Activated effector memory CD4-positive, alpha-beta T cell treated with Interleukin-2 at 50 U/mL for 16 hours (primary cell): ENCODE data around the gene ZNF77.
"Not testable (repeated sequence)": the region's sequence is repeated elsewhere in the genome, so short reads cannot be mapped to it uniquely, and the experiment has no call there.

Experiments used
- DNase-seq: peaks from one replicate; pipeline ENCODE4 v3.0.0-alpha.2; 2020

ZNF77 gene

DNA sequence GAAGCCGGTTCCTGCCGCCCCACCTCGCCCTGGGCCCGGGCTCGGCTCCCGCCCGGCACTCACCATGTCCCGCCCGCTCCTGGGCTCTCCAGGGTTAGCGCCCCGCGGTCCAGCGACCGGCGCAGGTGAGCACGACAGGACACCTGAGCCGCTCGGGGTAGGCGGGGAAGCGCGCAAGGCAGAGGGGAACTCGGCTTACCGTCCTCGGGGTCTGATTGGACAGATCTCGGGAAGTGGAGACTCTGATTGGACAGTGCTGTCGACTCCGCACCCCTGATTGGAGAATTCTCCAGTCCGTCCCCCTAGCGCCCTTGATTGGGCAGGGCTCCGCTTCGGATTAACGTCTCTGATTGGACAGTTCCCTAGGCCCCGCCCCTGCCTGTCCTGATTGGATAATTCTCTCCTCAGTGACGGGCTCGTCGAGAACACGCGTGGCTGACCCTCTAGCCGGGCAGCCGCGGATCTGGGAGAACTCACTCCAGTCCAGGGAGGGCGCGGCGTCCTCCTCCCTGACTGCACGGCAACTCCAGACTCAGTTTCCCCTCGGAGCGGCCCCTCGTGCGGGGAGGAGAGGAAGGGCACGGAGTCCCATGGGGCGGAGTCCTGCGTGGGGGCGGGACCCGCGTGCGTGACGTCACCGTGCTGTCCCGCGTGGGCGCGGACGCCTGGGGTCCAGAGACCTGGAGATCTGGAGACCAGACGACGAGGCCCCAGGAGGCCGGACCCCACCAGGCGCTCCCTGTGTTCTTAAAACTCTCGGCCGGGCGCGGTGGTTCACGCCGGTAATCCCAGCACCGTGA is at the start of gene ZNF77:
Gene ZNF77, minus strand, starts transcription at position 197 of the 800 bp plus-strand sequence. Its CDS starts 131 bp downstream, at position 66.
- peak; percentile 98 for DNase-seq

DNA sequence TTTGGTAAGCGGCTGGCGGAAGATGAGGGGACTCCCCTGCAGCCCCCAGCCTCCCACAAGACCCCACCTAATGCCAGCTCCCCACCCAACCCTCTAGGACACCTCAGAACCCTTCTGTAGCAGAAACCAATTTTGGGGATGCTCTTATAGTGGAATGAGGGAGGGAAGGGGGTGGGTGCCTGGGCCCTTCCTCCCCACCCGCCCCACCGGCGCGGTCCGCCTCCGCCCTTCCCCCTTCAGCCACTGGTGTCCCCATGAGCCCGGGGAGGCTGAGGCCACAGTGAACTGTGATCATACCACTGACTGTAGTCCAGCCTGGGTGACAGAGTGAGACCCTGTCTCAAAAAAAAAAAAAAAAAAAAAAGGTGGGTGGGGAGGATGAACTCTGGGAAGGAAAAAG is 48.8 kb upstream of the ZNF77 start:
- DNase-seq, result no peak

DNA sequence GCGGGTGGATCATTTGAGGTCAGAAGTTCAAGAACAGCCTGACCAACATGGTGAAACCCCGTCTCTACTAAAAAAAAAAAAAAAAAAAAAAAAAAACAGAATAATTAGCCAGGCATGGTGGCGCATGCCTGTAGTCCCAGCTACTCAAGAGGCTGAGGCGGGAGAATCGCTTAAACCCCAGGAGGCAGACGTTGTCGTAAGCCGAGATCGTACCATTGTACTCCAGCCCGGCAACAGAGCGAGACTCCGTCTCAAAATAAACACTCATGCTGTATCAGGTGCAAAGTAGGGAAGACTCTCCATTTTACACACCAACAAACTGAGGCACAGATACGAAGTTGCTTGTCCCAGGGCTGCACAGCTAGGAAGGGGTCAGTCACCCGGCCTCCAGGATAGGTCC is 48.2 kb upstream of the ZNF77 start:
- no peak for DNase-seq

DNA sequence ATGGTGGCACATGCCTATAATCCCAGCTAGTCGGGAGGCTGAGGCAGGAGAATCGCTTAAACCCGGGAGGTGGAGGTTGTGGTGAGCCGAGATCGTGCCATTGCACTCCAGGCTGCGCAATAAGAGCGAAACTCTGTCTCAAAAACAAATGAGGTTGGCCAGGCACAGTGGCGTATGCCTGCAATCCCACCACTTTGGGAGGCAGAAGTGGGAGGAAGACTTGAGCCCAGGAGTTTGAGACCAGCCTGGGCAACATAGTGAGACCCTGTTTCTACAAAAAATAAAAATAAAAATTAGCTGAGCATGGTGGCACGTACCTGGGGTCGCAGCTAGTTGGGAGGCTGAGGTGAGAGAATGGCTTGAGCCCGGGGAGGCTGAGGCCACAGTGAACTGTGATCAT is 47.6 kb upstream of the ZNF77 start:
- DNase-seq, result not testable (repeated sequence)

DNA sequence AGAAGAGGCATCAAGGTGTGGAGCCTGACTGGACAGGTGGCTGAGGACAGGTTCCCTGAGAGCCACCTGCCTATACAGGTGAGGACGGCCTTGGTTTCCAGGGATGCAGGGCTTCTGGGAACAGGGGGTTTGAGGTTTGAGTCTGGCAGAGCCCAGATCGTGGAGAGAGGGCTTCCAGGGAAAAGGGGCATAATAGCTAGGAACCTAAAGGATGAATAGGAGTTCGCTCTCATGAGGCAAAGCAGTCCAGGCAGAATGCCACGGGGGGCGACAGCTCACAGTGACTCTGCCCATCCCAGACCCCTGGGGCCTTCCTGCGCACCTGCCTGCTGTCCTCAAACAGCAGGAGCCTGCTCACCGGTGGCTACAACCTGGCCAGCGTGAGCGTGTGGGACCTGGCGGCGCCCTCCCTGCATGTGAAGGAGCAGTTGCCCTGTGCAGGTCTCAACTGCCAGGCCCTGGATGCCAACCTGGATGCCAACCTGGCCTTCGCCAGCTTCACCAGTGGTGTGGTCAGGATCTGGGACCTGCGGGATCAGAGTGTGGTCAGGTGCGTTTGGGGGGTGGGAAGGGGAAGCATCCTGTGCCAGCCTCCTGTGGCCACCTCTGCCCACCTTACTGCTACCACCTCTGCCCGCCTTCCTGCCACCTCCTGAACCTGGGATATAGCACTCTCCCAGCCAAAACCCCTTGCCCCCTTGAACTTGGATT is 44.6 kb upstream of the ZNF77 start:
- no peak for DNase-seq

DNA sequence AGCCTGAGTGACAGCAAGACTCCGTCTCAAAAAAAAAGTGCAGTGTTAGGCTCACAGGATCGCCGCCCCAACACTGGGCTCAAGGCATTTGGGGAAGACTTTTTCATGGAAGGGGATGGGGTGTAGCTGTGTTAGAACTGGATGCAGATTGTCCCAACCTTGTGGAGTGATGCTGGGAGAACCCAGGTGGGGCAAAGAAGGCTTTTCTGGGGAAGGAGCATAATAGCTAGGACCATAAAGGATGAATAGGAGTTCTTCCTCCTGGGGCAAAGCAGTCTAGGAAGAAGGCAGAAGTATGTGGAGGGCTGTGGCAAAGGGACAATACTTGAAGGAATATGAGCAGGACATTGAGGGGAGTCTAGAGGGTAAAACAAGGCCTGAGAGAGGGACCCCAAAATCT is 43.8 kb upstream of the ZNF77 start:
- DNase-seq, result no peak

DNA sequence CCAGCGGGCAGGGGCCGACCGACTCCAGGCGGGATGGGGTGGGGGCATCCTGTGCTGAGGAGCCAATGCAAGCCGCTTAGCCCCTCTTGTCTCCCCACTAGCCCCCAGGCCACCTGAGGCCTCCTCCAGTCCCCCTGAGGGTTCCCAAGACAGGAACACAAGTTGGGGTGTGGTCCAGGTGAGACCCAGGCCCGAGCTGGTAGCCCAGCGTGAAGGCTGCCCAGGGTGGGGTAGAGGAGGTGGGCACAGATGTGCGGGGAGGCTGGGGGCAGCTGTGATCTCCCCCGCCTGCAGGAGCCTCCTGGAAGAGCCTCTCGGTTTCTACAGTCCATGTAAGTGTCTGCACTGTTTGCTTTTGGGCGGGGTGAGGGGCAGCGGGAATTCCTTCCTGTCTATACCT is 43.0 kb upstream of the ZNF77 start:
- DNase-seq, result no peak

DNA sequence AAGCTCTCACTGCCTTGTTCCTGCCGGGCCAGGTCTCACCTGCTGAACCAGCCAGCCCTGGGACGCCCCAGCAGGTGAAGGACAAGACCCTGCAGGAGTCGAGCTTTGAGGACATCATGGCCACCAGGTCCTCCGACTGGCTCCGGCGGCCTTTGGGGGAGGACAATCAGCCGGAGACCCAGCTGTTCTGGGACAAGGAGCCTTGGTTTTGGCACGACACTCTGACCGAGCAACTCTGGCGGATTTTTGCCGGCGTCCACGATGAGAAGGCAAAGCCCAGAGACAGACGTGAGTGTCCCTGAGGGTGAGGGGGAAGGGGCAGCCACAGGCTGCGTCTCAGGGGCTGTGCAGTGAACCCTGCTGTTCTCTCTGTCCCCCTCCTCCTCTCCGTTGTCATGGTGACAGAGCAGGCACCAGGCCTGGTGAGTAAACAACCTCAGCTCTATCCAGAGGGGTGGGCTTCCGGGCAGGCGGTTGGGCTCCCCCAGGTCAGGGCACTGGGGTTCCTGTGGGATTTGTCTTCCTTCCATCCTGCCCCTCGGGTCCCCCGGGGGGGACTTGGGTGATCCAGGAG is 42.3 kb upstream of the ZNF77 start:
- DNase-seq, result no peak

DNA sequence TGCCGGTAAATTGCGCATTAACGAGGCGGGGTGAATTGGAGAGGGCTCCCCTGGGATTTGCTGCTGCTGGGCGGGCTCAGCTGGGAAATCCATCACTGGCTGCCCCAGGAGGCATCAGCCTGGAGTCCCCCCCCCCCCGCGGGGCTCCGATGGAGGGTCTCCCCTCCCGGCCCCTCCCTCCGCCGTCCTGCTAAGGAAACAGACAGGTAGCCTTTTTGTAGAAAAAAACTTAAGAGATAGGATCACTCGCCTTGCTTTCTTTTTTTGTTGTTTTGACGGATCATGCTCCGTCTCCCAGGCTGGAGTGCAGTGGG is 39.4 kb upstream of the ZNF77 start:
- DNase-seq, result no peak

DNA sequence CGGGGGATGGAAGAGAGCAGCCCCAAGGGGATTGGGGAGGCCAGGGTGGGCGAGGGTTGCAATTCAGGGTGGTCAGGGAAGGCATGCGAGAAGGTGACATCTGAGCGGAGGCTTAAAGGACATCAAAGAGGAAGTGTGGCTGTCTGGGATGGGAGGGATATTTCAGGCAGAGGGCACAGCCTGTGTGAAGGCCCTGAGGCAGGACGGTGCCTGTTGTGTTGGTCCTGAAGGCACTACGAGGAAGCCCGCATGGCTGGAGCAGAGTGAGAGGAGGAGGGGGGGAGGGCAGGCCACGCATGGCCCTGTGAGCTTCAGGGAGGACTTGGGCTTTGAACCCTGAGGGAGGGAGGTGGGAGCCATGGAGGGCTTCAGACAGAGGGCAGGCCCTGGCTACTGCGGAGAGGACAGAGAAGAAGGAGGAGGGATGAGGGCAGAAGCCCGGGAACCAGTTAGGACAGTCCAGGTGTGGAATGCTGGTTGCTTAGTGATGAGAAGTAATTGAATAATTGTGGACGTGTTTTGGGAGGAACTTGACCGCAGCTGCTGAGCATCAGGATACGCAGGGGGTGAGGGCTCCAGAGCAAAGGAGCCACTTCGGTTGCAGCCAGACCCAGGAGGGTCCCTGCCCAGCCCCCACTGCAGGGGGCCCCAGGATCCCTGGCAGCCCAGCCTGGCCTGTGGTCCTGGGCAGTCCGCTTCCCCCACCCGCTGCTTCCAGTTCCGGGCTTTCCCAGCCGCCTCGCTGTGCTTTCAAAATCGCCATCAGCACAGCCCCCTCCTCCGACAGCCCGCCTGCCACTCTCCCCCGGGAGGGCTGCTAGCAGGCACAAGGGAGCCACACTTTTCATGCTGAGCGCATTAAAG is 38.8 kb upstream of the ZNF77 start:
- no peak for DNase-seq

DNA sequence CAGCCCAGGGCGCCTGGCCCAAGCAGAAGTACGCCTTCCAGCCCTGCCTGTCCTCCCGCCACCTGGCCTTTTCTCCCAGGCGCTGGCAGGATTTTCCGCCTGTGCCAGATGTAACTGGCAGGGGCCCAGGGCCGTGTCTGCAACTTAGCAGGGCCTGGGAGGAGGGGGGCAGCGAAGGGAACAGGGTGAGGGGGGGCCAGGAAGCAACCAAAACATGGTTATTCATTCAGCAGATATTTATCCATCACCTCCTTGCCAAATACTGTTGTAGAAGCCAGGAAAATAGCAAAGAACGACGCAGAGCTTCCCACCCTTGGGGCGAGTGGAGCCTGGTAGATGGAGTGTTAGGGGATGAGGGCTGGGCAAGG is 38.2 kb upstream of the ZNF77 start:
- no peak for DNase-seq

DNA sequence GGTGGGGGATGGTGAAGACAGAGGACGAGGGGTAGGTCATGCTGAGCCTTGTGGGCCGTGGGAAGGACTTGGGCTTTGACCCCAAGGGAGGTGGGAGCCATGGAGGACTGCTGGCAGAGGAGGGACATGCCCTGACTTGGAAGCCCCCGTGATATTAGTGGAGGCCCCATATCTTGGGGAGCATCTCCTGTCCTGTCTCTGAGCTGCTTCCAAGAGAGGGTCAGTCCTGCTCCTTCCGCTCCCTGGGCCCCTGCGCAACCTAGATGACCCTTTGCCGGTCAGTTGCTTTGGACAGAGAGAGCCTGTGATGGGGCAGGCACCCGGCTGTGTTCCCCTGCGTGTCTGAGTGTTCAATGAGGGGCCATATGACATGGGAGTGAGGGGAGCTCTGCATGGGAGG is 37.8 kb upstream of the ZNF77 start:
- no peak for DNase-seq

DNA sequence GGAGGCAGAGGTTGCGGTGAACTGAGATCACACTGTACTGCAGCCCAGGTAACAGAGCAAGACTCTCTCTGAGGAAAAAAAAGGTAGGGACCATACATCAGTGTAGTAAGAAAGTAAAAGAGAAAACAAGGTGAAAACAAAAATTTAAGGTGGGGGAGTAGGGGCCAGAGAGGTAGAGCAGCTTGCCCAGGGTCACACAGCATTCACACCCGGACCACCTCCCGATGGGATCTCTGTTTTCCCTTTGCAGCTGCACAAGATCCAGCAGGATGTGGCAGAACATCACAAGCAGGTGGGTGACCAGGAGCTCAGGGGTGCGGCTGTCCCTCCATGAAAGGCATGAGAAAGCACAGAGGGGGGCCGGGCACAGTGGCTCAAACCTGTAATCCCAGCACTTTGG is 37.1 kb upstream of the ZNF77 start:
- no peak for DNase-seq

DNA sequence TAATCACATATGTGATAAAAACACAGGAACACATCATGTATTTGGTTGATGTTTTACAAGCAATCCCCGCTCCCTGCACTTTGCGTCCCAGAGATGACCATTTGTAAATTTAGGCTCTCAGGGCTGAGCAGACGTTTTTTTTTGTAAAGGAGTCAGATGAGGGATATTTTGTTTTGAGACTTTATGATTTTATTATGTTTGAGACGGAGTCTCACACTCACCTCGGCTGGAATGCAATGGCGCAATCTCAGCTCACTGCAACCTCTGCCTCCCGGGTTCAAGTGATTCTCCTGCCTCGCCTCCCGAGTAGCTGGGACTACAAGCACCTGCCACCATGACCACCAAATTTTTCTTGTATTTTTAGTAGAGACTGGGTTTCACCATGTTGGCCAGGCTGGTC is 34.0 kb upstream of the ZNF77 start:
- no peak for DNase-seq

DNA sequence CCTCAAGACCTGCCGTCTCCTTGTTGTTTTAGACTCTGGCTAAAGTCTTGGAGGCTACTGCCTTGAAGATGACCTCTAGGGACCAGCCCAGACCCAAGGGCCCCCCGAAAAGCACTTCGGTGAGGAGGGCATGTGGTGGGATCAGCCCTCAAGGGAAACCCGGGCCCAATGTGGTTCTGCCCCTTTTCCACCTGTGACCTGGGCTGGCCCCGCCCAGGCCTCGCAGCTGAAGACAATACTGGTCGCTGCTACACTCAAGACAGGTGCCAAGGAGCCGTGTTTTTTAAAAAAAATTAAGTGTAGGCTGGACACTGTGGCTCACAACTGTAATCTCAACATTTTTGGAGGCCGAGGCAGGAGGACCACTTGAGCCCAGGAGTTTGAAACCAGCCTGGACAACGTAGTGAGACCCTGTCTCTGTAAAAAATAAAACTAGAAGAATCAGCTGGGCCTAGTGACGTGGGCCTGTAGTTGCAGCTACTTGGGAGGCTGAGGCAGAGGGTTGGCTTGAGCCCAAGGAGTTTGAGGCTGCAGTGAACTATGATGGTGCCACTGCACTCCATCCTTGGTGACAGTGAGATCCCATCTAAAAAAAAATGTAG is 33.5 kb upstream of the ZNF77 start:
- no peak for DNase-seq

DNA sequence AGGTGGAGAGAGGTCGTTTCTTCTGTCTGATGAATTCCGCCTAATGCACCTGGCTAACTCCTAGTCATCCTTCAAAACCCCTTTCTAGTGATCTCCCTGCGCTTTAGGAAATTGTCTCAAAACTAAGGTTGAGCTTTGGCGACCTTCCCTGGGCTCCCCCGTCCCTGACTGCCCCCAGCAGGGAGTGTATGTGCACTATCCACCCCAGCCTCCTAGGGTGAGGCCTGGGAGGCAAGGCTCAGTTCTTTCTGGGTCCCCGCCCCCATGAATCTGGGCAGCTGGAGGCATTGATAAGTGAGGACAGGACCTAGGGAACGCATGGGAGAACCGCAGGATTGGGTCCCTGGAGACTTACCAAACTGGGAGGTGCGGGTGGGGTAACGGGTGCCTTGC is 33.0 kb upstream of the ZNF77 start:
- DNase-seq, result no peak

DNA sequence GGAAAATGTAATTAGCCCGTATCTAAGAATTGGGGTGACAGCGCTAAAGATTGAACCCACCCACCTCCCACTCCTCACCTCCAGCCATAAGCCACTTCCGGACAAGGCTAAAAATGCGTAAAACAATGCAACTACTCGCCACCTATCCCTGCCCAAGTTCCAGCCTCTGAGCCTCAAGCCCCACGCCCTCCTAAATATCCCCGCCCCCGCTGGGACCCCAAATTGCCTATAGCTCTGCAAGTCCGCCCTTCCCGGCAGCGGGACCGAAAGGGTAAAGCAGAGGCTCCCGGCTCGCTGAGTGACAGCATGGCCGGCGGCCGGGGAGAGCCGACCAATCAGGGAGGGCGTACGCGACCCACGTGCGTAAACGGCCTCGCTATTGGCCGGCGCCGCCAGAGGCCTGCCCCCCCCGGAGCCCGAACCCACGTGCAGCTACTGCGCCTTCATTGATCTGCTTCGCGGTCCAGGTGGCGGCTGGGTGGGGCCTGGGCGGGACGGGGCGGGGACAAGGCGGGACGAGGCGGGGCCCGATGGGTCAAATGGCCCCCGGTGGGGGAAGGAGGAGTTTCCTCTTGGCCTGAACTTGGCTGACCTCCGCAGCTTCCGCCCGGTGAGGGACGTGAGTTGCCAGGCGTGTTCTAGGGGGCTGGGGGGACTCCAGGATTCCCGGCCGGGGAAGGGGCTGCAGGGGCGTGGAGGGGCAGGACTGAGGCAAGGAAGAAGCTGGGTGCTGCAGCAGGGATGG is 32.4 kb upstream of the ZNF77 start, which contains the start of gene TLE6:
Gene TLE6, plus strand, starts transcription at position 564 of the 745 bp plus-strand sequence. CDS start 670 bp downstream, outside the sequence.
- DNase-seq, result peak; percentile 88

DNA sequence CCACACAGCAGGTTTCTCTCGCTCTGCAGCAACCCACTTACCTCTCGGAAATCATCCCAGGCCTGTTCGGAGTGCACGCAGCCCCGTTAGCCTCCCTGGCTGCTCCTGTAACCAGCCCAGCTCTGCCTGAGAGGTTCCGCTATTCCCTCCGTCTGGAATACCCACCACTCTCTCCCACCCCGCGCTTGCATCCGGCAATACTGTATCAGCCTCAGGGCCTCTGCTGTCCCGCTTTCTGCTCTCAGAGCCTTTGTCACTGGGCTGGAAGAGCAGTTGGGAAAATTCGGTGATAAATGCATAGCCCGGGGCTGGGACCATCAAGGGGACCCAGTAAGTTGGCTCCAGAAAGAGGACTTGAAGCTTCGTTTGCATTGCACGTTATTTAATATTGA is 31.8 kb upstream of the ZNF77 start:
- no peak for DNase-seq

DNA sequence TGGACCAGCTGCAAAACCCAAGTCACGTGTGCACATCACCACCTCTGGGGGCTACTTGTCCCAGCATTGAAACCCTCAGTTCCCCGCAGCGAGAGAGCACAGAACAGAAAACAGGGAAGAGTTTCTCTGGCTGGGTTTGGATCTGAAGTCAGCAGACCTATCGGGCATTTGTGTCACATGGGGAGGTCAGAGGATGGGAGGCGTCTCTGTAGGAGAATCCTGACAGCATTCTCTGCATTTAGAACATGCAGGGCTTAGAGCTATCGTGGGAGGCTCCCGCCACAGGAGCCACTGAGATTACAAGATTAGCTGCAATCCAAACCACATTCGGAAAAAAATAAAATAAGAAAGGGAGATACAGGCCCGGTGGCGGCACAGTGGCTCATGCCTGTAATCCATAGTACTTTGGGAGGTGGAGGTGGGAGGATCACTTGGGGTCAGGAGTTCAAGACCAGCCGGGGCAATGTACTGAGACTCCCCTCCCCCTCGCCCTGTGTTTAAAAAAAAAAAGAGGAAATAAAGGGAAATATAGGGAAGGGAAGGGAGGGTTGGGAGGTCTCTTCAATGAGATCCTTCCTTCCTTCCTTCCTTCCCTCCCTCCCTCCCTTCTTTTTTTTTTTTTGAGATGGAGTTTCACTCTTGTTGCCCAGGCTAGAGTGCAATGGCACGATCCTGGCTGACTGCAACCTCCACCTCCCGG is 29.7 kb upstream of the ZNF77 start:
- DNase-seq, result no peak

DNA sequence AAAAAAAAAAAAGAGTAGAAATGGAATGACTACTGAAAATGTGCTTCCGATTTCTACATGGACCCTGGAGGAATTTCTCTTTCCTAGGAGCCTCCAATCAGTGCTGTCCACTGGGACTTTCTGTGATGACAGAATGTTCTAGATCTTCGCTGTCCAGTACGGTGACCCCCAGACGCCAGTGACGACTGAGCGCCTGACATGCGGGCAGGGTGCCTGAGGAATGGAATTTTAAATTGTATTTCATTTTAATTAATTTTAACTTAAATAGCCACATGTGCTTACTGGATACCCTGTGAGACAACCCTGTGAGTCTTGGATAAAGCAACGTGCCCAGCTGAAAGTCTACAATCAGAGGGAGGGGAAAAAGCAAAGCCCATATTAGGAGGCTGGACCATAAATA is 28.5 kb upstream of the ZNF77 start:
- DNase-seq, result no peak

DNA sequence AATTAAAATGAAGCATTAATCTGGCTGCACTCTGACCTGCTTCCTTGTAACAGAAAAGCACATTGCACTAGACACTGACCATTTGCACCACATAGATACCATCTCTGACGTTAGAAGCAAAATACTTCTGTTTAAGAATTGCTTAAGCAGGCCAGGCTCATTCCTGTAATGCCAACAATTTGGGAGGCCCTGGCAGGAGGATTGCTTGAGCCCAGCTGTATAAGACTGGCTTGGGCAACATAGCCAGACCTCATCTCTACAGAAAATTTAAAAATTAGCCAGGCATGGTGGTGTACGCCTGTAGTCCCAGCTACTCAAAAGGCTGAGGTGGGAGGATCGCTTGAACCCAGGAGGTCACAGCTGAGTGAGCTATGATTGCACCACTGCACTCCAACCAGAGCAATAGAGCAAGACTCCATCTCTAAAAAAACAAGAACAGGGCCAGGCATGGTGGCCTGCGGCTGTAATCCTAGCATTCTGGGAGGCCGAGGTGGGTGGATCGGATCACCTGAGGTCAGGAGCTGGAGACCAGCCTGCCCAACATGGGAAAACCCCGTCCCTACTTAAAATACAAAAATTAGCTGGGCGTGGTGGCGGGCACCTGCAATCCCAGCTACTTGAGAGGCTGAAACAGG is 25.5 kb upstream of the ZNF77 start:
- DNase-seq, result no peak
